Measurements from ENCODE around the gene CCDC88C. TPM values are rescaled to one million over a fixed set of nuclear protein-coding genes. Genes with fewer than 3 reads are reported as not detected.

The CCDC88C gene
- polyA plus RNA-seq, 1 donor (not counting 4 experiments of a cell fraction or from before 2014, with no cell fraction given) = 2.4 TPM

GRCh38 chr14:91419451-91419850 is 1.8 kb upstream of the CCDC88C start:
- dilution Hi-C loops (cut with MboI; ENCODE audit: extremely low pct_ligation_motif_present, low sequenced_read_pairs) = no loop called here
- no peak for FAIRE-seq
- no peak for DNase-seq (ENCODE audit: low read depth, low spot score)

GRCh38 chr14:91419044-91419397 is 1.4 kb upstream of the CCDC88C start:
- Histone ChIP-seq H3K4me2 (ENCODE audit: control insufficient read depth, extremely low read depth, insufficient read depth, low read depth, low read length) (no peak overlapping the region), H3K9me1 (ENCODE audit: control insufficient read depth, extremely low read depth, insufficient read depth, low read length) (no peaks in the 10 kb centered on the region), H3K4me3 (ENCODE audit: control insufficient read depth in 2 of 3, extremely low read depth in 1 of 3, insufficient read depth in 2 of 3, low read depth in 1 of 3, low read length in 3 of 3) (no peak overlapping the region), H3K27me3 (ENCODE audit: control insufficient read depth, extremely low read depth, insufficient read depth, low read length) (no peaks in the 10 kb centered on the region), H3K9me3 (ENCODE audit: control insufficient read depth, low read depth, low read length) (no peaks in the 10 kb centered on the region), H3K9ac (ENCODE audit: control insufficient read depth, extremely low read depth, insufficient read depth, low read length) (no peak overlapping the region), H3K4me1 (ENCODE audit: control insufficient read depth, extremely low read depth, insufficient read depth, low read length) (peaks cover 22% of the 10 kb centered on the region), H4K20me1 (ENCODE audit: control insufficient read depth, extremely low read depth, insufficient read depth, low read length) (no peaks in the 10 kb centered on the region), H3K79me2 (ENCODE audit: control insufficient read depth, insufficient read depth, low read length) (no peaks in the 10 kb centered on the region), H3K36me3 (ENCODE audit: control insufficient read depth in 2 of 2, extremely low read depth in 1 of 2, insufficient read depth in 2 of 2, low read length in 2 of 2) (no peaks in the 10 kb centered on the region), H2AFZ (ENCODE audit: control insufficient read depth, low read length) (no peak overlapping the region), H3K27ac (ENCODE audit: control insufficient read depth, insufficient read depth, low read length) (no peak overlapping the region)
- no peak for FAIRE-seq
- dilution Hi-C loops (cut with MboI; ENCODE audit: extremely low pct_ligation_motif_present, low sequenced_read_pairs) = no loop called here
- no peak for DNase-seq (ENCODE audit: low read depth, low spot score)
- no peak for TF ChIP-seq CTCF (optimal IDR thresholded peaks at IDR 0.05 in 1 of 3, IDR thresholded peaks at IDR 0.05 in 1 of 3, conservative IDR thresholded peaks at IDR 0.05 in 1 of 3; ENCODE audit: extremely low read depth in 1 of 3, insufficient read depth in 2 of 3, low read length in 3 of 3)
- no peak for TF ChIP-seq EZH2 (IDR thresholded peaks at IDR 0.05; ENCODE audit: low read length)

More at GRCh38 chr14:91419451-91419850, 1.8 kb upstream of the CCDC88C start:
- H3K9me3 ChIP-seq (ENCODE audit: control insufficient read depth, low read depth, low read length) = no peaks in the 10 kb centered on the region
- no peak overlapping the region for H3K4me3 ChIP-seq (ENCODE audit: control insufficient read depth in 2 of 3, extremely low read depth in 1 of 3, insufficient read depth in 2 of 3, low read depth in 1 of 3, low read length in 3 of 3)
- H4K20me1 ChIP-seq (ENCODE audit: control insufficient read depth, extremely low read depth, insufficient read depth, low read length) = no peaks in the 10 kb centered on the region
- no peak overlapping the region for H3K4me2 ChIP-seq (ENCODE audit: control insufficient read depth, extremely low read depth, insufficient read depth, low read depth, low read length)
- no peaks in the 10 kb centered on the region for H3K27me3 ChIP-seq (ENCODE audit: control insufficient read depth, extremely low read depth, insufficient read depth, low read length)
- H3K4me1 ChIP-seq (ENCODE audit: control insufficient read depth, extremely low read depth, insufficient read depth, low read length) = peaks cover 22% of the 10 kb centered on the region
- no peak overlapping the region for H2AFZ ChIP-seq (ENCODE audit: control insufficient read depth, low read length)
- H3K79me2 ChIP-seq (ENCODE audit: control insufficient read depth, insufficient read depth, low read length) = no peaks in the 10 kb centered on the region
- TF ChIP-seq EZH2 (IDR thresholded peaks at IDR 0.05; ENCODE audit: low read length) (no peak), CTCF (optimal IDR thresholded peaks at IDR 0.05 in 1 of 3, IDR thresholded peaks at IDR 0.05 in 1 of 3, conservative IDR thresholded peaks at IDR 0.05 in 1 of 3; ENCODE audit: extremely low read depth in 1 of 3, insufficient read depth in 2 of 3, low read length in 3 of 3) (no peak)
- no peak overlapping the region for H3K9ac ChIP-seq (ENCODE audit: control insufficient read depth, extremely low read depth, insufficient read depth, low read length)
- H3K27ac ChIP-seq (ENCODE audit: control insufficient read depth, insufficient read depth, low read length) = no peak overlapping the region
- no peaks in the 10 kb centered on the region for H3K9me1 ChIP-seq (ENCODE audit: control insufficient read depth, extremely low read depth, insufficient read depth, low read length)
- no peaks in the 10 kb centered on the region for H3K36me3 ChIP-seq (ENCODE audit: control insufficient read depth in 2 of 2, extremely low read depth in 1 of 2, insufficient read depth in 2 of 2, low read length in 2 of 2)

Measured in keratinocyte (primary cell).